ENCODE data around the gene TSPAN10. TPM values are rescaled to one million over a fixed set of nuclear protein-coding genes. Genes with fewer than 3 reads are reported as not detected.

The TSPAN10 gene
- total RNA-seq, 2 experiments from 2014 or later, result 0.17 TPM; not detected in 1

GRCh38 chr17:81601525-81602120, 35.4 kb upstream of the TSPAN10 start:
- H3K36me3 Mint-ChIP-seq (ENCODE audit: low read depth), result peaks cover 74% of the 10 kb centered on the region
- peaks cover 3% of the 10 kb centered on the region for H3K4me1 ChIP-seq (ENCODE audit: insufficient read depth, low read length)
- ChIA-PET POLR2A (interaction anchor here (1.0 to 1.2 kb wide), 3 partner anchors 49 to 89 kb away, joined by 4 to 6 read pairs (median 5); partner anchors contain the start of genes ACTG1 and FAAP100), CTCF (interaction anchor here (0.6 to 2.0 kb wide), 7 partner anchors 11 to 86 kb away, joined by 3 to 24 read pairs (median 4); no protein-coding TSS in a partner anchor)
- no peak overlapping the region for H3K27ac ChIP-seq (ENCODE audit: low read depth in 1 of 2, low read length in 2 of 2)
- H3K4me1 Mint-ChIP-seq (ENCODE audit: low read depth), result peaks cover 6% of the 10 kb centered on the region
- peak; percentile 98 for ATAC-seq (ENCODE audit: poor library complexity)
- H3K4me3 ChIP-seq (ENCODE audit: low read length), result no peak overlapping the region
- DNase-seq, result peak in 12 of 14 experiments; percentile 10 to 80 (median 26)
- peaks cover 65% of the 10 kb centered on the region for H3K36me3 ChIP-seq (ENCODE audit: insufficient read depth, low read length)
- no peaks in the 10 kb centered on the region for H3K27me3 Mint-ChIP-seq
- no peaks in the 10 kb centered on the region for H3K9me3 Mint-ChIP-seq
- TF ChIP-seq, protein P1, sequence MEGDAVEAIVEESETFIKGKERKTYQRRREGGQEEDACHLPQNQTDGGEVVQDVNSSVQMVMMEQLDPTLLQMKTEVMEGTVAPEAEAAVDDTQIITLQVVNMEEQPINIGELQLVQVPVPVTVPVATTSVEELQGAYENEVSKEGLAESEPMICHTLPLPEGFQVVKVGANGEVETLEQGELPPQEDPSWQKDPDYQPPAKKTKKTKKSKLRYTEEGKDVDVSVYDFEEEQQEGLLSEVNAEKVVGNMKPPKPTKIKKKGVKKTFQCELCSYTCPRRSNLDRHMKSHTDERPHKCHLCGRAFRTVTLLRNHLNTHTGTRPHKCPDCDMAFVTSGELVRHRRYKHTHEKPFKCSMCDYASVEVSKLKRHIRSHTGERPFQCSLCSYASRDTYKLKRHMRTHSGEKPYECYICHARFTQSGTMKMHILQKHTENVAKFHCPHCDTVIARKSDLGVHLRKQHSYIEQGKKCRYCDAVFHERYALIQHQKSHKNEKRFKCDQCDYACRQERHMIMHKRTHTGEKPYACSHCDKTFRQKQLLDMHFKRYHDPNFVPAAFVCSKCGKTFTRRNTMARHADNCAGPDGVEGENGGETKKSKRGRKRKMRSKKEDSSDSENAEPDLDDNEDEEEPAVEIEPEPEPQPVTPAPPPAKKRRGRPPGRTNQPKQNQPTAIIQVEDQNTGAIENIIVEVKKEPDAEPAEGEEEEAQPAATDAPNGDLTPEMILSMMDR (IDR thresholded peaks at IDR 0.05), result peak; percentile 84
- H3K27ac Mint-ChIP-seq, result no peak overlapping the region
- no peaks in the 10 kb centered on the region for H3K9me3 ChIP-seq (ENCODE audit: control insufficient read depth in 1 of 2, insufficient read depth in 1 of 2, low read length in 2 of 2)
- intact Hi-C loops (cut with DNase I, micrococcal nuclease), result loop anchor here (1.0 to 2.0 kb wide), 4 partner anchors 81 to 459 kb away; no protein-coding TSS in a partner anchor
- H3K4me3 Mint-ChIP-seq, result no peak overlapping the region
- H3K27me3 ChIP-seq (ENCODE audit: control insufficient read depth in 1 of 2, insufficient read depth in 2 of 2, low read length in 2 of 2), result no peaks in the 10 kb centered on the region

DNA sequence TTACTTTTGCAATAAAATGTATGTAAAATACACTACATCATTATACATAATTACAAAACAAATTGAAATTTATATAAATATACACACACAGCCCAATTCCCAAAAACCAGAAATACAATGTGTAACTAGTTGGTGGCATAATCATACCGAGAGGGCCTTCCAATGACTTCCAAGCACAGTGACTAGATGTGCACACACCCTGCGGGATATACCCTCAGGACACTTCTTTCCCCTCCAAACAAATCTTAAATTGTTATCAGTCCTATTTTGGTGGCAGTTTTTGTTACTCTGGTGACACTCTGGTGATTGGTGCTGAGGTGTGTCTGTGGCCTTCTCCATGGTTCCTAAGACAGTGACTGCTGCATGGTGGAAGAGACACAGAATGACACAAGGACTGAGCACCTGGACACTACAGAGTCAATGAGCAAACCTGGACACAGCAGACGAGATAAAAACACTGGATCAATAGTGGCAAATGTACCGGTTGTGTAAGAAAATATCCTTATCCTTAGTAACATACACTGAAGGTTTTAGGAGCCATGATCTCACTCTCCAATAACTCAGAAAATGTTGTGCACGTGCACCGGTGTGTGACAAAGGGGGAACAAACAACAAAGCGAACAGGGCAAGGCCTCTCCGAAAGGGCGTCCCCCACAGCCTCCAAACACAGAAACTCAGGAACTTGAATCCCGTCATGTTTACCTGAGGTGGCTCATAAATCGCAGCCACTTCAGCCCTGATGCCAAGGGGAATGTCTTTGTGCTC, 33.0 kb upstream of the TSPAN10 start:
- H3K4me1 Mint-ChIP-seq (ENCODE audit: low read depth), result peaks cover 6% of the 10 kb centered on the region

GRCh38 chr17:81607431-81607830, 29.6 kb upstream of the TSPAN10 start:
- intact Hi-C loops (cut with DNase I, micrococcal nuclease), result no loop called here
- TF ChIP-seq, protein P1 (IDR thresholded peaks at IDR 0.05), result no peak
- no peaks in the 10 kb centered on the region for H3K27me3 Mint-ChIP-seq
- H3K4me1 ChIP-seq (ENCODE audit: insufficient read depth, low read length), result no peaks in the 10 kb centered on the region
- peaks cover 66% of the 10 kb centered on the region for H3K36me3 ChIP-seq (ENCODE audit: insufficient read depth, low read length)
- no peaks in the 10 kb centered on the region for H3K27me3 ChIP-seq (ENCODE audit: control insufficient read depth in 1 of 2, insufficient read depth in 2 of 2, low read length in 2 of 2)
- H3K9me3 ChIP-seq (ENCODE audit: control insufficient read depth in 1 of 2, insufficient read depth in 1 of 2, low read length in 2 of 2), result no peaks in the 10 kb centered on the region
- H3K4me3 ChIP-seq (ENCODE audit: low read length), result no peak overlapping the region
- POLR2A ChIA-PET, result no interaction called here
- H3K9me3 Mint-ChIP-seq, result no peaks in the 10 kb centered on the region
- CTCF ChIA-PET, result no interaction called here
- H3K27ac ChIP-seq (ENCODE audit: low read depth in 1 of 2, low read length in 2 of 2), result no peak overlapping the region
- H3K27ac Mint-ChIP-seq, result no peak overlapping the region
- peaks cover 74% of the 10 kb centered on the region for H3K36me3 Mint-ChIP-seq (ENCODE audit: low read depth)
- no peak overlapping the region for H3K4me3 Mint-ChIP-seq
- ATAC-seq (ENCODE audit: poor library complexity) (no peak), DNase-seq (no peak)
- no peaks in the 10 kb centered on the region for H3K4me1 Mint-ChIP-seq (ENCODE audit: low read depth)

More for the DNA sequence above, 33.0 kb upstream of the TSPAN10 start:
- Histone ChIP-seq H3K27ac (ENCODE audit: low read depth in 1 of 2, low read length in 2 of 2) (no peak overlapping the region), H3K36me3 (ENCODE audit: insufficient read depth, low read length) (peaks cover 75% of the 10 kb centered on the region), H3K9me3 (ENCODE audit: control insufficient read depth in 1 of 2, insufficient read depth in 1 of 2, low read length in 2 of 2) (no peaks in the 10 kb centered on the region), H3K4me3 (ENCODE audit: low read length) (no peak overlapping the region), H3K27me3 (ENCODE audit: control insufficient read depth in 1 of 2, insufficient read depth in 2 of 2, low read length in 2 of 2) (no peaks in the 10 kb centered on the region), H3K4me1 (ENCODE audit: insufficient read depth, low read length) (peaks cover 3% of the 10 kb centered on the region)
- Mint-ChIP-seq H3K27me3 (no peaks in the 10 kb centered on the region), H3K9me3 (no peaks in the 10 kb centered on the region), H3K27ac (no peak overlapping the region), H3K36me3 (ENCODE audit: low read depth) (peaks cover 80% of the 10 kb centered on the region), H3K4me3 (no peak overlapping the region)
- ChIA-PET POLR2A (no interaction called here), CTCF (no interaction called here)
- TF ChIP-seq, protein P1 (IDR thresholded peaks at IDR 0.05), result no peak
- DNase-seq, result no peak
- intact Hi-C loops (cut with DNase I, micrococcal nuclease), result no loop called here
- no peak for ATAC-seq (ENCODE audit: poor library complexity)
